HK-2 (cell line): ENCODE measurements around the gene ARHGAP15.

Experiments
- DNase-seq: peaks from one replicate; pipeline ENCODE4 v3.0.0-alpha.2; 2018; ENCODE audit not compliant: unreplicated experiment

ARHGAP15 gene

GRCh38 chr2:143768991-143769390 lies 639.8 kb downstream of the ARHGAP15 start:
- no peak for DNase-seq

DNA sequence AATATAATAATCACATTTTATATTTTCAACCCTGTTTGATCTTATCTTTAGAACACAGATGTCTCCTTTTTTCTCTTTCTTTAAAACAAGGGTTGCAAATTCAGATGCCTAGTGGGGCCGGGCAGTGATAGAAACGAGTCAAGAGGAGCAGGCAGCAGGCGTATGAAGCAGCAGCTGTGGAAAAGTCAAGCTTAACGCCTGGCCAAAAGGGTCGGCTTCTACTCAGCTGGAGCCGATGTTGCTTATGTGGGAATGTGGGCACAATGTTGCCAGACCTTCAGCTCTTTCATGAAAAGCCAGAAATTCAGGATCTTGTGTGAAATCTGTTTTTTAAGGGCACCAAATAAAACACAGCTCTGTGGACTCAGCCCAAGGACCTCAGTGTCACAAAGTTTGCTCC lies 642.7 kb downstream of the ARHGAP15 start:
- no peak for DNase-seq

- no peak for DNase-seq
Measured at GRCh38 chr2:143776526-143777297, 647.5 kb downstream of the ARHGAP15 start.

DNA sequence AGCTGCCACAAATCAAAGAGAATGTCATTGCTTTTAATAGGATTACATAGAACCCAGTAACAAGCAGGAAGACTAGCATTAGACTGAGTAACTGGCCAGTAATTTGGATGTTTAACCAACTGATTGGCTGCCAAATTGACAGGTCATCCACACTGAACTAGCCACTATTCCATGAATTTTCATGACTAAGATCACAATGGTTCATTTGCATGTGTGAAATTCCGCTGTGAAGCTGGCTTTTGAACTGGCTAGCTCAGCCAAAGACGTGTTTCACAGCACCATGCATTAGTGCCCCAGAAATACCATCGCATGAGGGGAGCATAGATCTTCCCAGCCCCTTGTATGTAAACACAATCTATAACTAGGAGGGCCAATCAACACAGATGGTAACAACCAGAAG lies 649.8 kb downstream of the ARHGAP15 start:
- DNase-seq = peak; percentile 2

- DNase-seq = no peak
Measured at GRCh38 chr2:143786026-143786765, 657.0 kb downstream of the ARHGAP15 start.

DNA sequence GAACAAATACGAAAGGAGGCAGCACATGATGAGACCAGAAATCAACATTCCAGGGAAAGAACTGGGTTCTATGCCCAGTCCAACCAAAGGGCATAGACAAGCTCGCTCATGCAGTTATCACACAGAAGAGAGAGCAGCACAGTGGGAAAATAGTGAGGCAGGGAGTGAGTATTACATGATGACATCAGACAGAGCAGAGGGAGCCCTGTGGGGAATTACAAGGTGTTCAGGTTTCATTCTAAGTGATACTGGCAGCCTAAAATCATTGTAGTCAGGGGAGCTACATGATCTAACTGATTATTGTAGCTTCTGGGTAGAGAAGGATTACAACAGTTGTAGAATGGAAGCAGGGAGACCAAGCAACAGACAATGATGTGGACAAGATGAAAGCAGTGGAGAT lies 658.5 kb downstream of the ARHGAP15 start:
- no peak for DNase-seq

GRCh38 chr2:143792602-143793001 lies 663.4 kb downstream of the ARHGAP15 start:
- no peak for DNase-seq

- DNase-seq = no peak
Measured at GRCh38 chr2:143793381-143793780, 664.2 kb downstream of the ARHGAP15 start.

DNA sequence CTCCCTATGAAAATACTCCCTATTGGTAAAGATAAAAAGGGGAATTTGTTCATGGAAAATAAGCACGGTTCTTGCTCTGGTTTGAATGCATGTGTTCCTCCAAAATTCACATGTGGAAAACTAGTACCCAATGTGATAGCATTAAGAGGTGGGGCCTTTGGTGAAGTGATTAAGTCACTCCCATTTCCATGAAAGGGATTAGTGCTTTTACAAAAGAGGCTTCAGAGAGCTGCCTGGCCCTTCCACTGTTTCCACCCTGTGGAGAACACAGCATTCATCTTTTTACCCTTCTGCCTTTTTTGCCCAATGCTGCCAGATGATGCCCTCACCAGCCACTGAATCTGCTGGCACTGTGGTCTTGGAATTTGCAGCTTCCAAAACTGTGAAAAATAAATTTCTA lies 666.8 kb downstream of the ARHGAP15 start:
- DNase-seq = no peak

- DNase-seq = no peak
Measured at GRCh38 chr2:143801561-143801960, 672.3 kb downstream of the ARHGAP15 start.

DNA sequence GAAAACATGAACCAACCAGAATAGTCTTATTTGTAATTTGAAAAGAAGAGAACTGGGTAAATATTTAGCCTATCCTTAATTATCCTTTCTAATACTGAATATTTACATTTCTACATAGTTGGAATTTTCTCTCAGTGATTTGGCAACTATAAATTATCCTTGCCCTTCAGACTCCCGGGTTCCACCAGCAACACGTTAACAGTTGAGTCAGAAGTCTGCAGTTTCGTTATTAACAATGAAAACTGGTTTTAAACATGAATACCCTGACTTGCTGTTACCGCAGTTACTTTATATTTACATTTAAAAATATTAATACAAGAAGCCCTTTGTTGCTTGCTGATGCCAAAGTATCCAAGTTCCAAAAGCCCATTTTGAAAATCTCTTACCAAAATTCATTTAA lies 673.0 kb downstream of the ARHGAP15 start:
- DNase-seq = no peak

DNA sequence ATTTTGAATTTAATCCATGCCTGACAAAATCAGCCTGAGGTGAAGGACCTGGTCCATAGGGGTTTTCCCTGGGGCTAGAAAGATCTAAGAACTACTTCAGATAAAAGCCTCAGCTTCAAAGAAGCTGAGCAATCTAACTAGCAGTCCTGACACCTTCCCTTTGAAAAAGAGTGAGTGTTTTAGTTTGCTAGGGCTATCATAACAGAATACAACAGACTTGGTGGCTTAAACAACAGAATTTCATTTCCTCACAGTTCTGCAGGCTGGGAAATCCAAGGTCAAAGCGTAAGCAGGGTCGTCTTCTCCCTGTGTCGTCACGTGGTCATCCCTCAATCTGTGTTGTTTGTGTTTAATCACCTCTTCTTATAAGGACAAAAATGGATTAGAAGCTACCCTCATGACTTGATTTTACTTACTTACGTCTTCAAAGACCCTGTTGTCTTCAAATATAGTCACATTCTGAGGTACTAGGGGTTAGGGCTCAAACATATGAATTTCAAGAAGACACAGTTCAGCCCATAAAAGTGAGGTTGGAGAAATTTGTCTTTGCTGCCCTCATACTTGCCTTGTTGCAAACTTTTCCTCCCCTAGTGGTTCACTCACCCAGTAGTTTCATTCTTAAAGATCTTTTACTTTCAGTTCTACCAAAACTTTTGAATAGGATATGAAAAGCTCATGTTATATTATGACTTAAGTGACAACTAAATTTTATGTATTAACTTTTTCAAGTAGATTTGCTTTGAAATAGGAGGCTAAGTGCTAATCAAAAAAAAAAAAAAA lies 673.8 kb downstream of the ARHGAP15 start:
- no peak for DNase-seq

DNA sequence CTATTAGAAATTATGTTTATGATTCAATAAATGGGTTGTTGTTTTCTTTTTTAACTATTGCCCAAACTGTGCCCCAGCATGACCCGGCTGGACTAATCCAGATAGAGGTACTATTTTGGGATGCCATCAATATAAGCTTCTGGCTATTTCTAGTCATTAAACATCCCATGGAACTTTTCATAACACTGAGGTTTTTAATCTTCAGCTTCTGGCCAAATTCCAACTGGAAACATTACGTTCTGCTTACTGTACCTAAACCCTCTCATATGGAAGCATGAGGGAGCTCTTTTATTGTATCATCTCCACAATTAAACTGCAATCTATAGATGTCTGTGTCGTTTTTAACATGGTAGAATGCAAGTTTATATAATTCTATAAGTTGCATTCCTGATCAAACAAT lies 674.7 kb downstream of the ARHGAP15 start:
- DNase-seq = no peak

GRCh38 chr2:143805666-143806065 lies 676.4 kb downstream of the ARHGAP15 start:
- DNase-seq = no peak

GRCh38 chr2:143807192-143807591 lies 678.0 kb downstream of the ARHGAP15 start:
- no peak for DNase-seq

DNA sequence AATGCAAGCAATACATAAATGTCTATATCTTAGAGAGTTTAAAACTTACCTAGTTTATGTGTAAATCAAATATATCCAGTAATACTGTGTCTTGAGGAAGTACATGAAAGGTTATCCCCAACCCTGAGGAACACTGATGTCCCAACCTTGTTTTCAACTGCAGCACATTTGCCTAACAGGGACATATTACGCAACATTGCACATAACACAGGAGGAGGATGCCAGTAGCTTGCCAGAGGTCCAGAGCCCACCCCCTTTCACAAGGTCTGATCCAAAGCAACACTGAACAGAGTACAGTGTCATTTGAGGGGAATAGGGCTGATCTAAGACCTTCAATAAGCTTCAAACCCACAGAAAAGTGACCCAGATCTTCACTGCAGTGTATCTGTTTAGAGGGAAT lies 678.5 kb downstream of the ARHGAP15 start:
- no peak for DNase-seq

- no peak for DNase-seq
Measured at GRCh38 chr2:143808166-143808565, 678.9 kb downstream of the ARHGAP15 start.

- no peak for DNase-seq
Measured at GRCh38 chr2:143815082-143815481, 685.9 kb downstream of the ARHGAP15 start.

GRCh38 chr2:143816916-143817315 lies 687.7 kb downstream of the ARHGAP15 start:
- DNase-seq = no peak
